BLaER1 treated with 17β-estradiol and CSF1 and Interleukin-3, amounts not matched to agents 10 nM and 100 nM (cell line): Measurements from ENCODE around the gene RIPK3.

Experiments used
- H3K27ac ChIP-seq, 11 experiments: shearing (Covaris generic); formaldehyde crosslinking; 2 replicates each; pipeline ENCODE4 v1.8.1; 2022
- H3K27me3 ChIP-seq, 11 experiments: shearing (Covaris generic); formaldehyde crosslinking; 2 replicates each; pipeline ENCODE4 v1.8.1; 2022
- H3K36me3 ChIP-seq, 11 experiments: shearing (Covaris generic); formaldehyde crosslinking; 2 replicates each; pipeline ENCODE4 v1.8.1; 2022
- H3K4me1 ChIP-seq, 10 experiments: shearing (Covaris generic); formaldehyde crosslinking; 2 replicates each; pipeline ENCODE4 v1.8.1; 2022
- H3K4me2 ChIP-seq, 11 experiments: shearing (Covaris generic); formaldehyde crosslinking; 2 replicates each; pipeline ENCODE4 v1.8.1; 2022
- H3K4me3 ChIP-seq, 10 experiments: shearing (Covaris generic); formaldehyde crosslinking; 2 replicates each; pipeline ENCODE4 v1.8.1; 2022
- H3K9ac ChIP-seq, 11 experiments: shearing (Covaris generic); formaldehyde crosslinking; 2 replicates each; pipeline ENCODE4 v1.8.1; 2022
- H3K9me3 ChIP-seq, 11 experiments: shearing (Covaris generic); formaldehyde crosslinking; replicated peaks in 1 of 11; 2 replicates each; pipeline ENCODE4 v1.8.1; 2022
- H4K20me1 ChIP-seq, 11 experiments: shearing (Covaris generic); formaldehyde crosslinking; 2 replicates each; pipeline ENCODE4 v1.8.1; 2022
- Cebpa-rat ChIP-seq, 11 experiments: shearing (Covaris generic); IDR thresholded peaks; 2 replicates each; pipeline ENCODE4 v1.8.1; 2022

Gene RIPK3

GRCh38 chr14:24381363-24382063 is 41.7 kb upstream of the RIPK3 start:
- no peak for TF ChIP-seq Cebpa-rat (IDR thresholded peaks at IDR 0.05)
- peaks cover 0 to 21% (median 16%) of the 10 kb centered on the region in 11 experiments; a peak in 6 of 22 replicates for H3K36me3 ChIP-seq

GRCh38 chr14:24379907-24380730 is 40.3 kb upstream of the RIPK3 start:
- no peak overlapping the region for H3K4me3 ChIP-seq
- no peaks in the 10 kb centered on the region for H3K27me3 ChIP-seq
- H3K4me1 ChIP-seq, result peaks cover 10 to 33% (median 27%) of the 10 kb centered on the region in 10 experiments; a peak in 19 of 20 replicates
- H3K27ac ChIP-seq, result no peak overlapping the region
- H3K4me2 ChIP-seq, result no peak overlapping the region
- H3K9me3 ChIP-seq, result no peaks in the 10 kb centered on the region
- peaks cover 0 to 35% (median 29%) of the 10 kb centered on the region in 11 experiments; a peak in 10 of 22 replicates for H3K36me3 ChIP-seq
- no peaks in the 10 kb centered on the region; a peak in 1 of 22 replicates for H4K20me1 ChIP-seq
- no peak for TF ChIP-seq Cebpa-rat (IDR thresholded peaks at IDR 0.05)
- no peak overlapping the region for H3K9ac ChIP-seq

More at GRCh38 chr14:24381363-24382063, 41.7 kb upstream of the RIPK3 start:
- Histone ChIP-seq H3K27me3 (no peaks in the 10 kb centered on the region), H3K9ac (no peak overlapping the region), H3K4me3 (no peak overlapping the region), H4K20me1 (no peaks in the 10 kb centered on the region), H3K4me2 (no peak overlapping the region), H3K27ac (no peak overlapping the region), H3K9me3 (no peaks in the 10 kb centered on the region), H3K4me1 (peaks cover 2 to 20% (median 13%) of the 10 kb centered on the region in 10 experiments; a peak in 19 of 20 replicates)

- H3K4me3 ChIP-seq, result no peak overlapping the region
- H3K27ac ChIP-seq, result no peak overlapping the region
- peaks cover 10 to 38% (median 32%) of the 10 kb centered on the region in 10 experiments; a peak in 19 of 20 replicates for H3K4me1 ChIP-seq
- no peak overlapping the region for H3K4me2 ChIP-seq
- H3K9me3 ChIP-seq, result no peaks in the 10 kb centered on the region
- H3K9ac ChIP-seq, result no peak overlapping the region
- no peak for TF ChIP-seq Cebpa-rat (IDR thresholded peaks at IDR 0.05)
- no peaks in the 10 kb centered on the region; a peak in 1 of 22 replicates for H4K20me1 ChIP-seq
- H3K36me3 ChIP-seq, result peaks cover 0 to 43% (median 37%) of the 10 kb centered on the region in 11 experiments; a peak in 11 of 22 replicates
- no peaks in the 10 kb centered on the region for H3K27me3 ChIP-seq
These were observed 39.5 kb upstream of the RIPK3 start for GRCh38 chr14:24378981-24379906.

DNA sequence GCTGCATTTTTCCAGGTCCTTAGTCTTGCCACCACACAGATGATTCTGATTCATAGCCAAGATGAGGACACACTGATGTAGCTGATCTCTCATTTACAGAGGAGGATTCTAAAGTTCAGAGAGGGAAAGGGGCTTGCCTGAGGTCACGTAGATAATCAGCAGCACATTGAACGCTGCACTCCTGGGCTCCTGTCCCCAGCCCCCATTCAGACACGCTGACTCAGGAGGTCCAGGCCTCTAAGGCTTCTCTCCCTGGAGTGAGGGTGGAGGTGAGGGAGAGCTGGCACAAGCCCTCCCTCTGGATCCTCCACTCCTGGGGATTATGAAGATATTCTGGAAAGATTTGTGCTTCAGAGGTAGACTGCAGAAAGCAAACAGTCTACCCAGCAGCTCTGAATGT is 38.5 kb upstream of the RIPK3 start:
- Histone ChIP-seq H3K9ac (no peak overlapping the region), H4K20me1 (no peaks in the 10 kb centered on the region; a peak in 1 of 22 replicates), H3K9me3 (no peaks in the 10 kb centered on the region), H3K4me2 (no peak overlapping the region), H3K4me1 (peaks cover 10 to 42% (median 32%) of the 10 kb centered on the region in 10 experiments; a peak in 19 of 20 replicates), H3K36me3 (peaks cover 0 to 53% (median 47%) of the 10 kb centered on the region in 11 experiments; a peak in 18 of 22 replicates), H3K4me3 (no peak overlapping the region), H3K27me3 (no peaks in the 10 kb centered on the region), H3K27ac (0 out of 22 replicates have a peak overlapping the region, but pooled peaks of 1 of the 11 experiments have one; percentile 7)
- TF ChIP-seq Cebpa-rat (IDR thresholded peaks at IDR 0.05), result no peak

DNA sequence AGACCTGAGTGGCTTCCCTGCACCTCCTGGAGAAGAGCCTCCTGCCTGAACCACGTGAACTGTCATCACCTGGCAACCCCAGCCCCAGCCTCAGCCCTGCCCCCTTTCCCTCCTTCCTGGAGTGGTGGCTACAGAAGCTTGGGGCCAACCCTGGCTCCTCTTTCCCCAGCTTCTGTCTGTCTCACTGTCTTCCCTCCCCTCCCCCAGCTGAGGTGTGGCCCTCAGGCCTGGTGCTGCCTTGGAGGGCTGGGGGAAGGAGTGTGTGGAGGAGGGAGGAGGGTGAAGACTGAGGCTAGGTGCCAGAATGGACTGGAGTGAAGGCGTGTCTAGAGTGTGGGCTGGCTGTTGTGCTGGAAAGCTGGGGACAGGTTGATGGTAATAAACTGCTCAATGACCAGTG is 37.9 kb upstream of the RIPK3 start:
- TF ChIP-seq Cebpa-rat (IDR thresholded peaks at IDR 0.05), result no peak
- peak overlapping the region in 1 of 11 experiments; percentile 7; a peak in 1 of 22 replicates for H3K27ac ChIP-seq
- H3K4me3 ChIP-seq, result no peak overlapping the region
- peaks cover 10 to 42% (median 32%) of the 10 kb centered on the region in 10 experiments; a peak in 19 of 20 replicates for H3K4me1 ChIP-seq
- no peaks in the 10 kb centered on the region for H3K27me3 ChIP-seq
- peaks cover 0 to 59% (median 53%) of the 10 kb centered on the region in 11 experiments; a peak in 20 of 22 replicates for H3K36me3 ChIP-seq
- H4K20me1 ChIP-seq, result no peaks in the 10 kb centered on the region; a peak in 1 of 22 replicates
- H3K4me2 ChIP-seq, result peak overlapping the region in 8 of 11 experiments; percentile 51 to 84 (median 78); a peak in 13 of 22 replicates
- H3K9ac ChIP-seq, result no peak overlapping the region
- H3K9me3 ChIP-seq, result no peaks in the 10 kb centered on the region

- TF ChIP-seq Cebpa-rat (IDR thresholded peaks at IDR 0.05), result no peak
- Histone ChIP-seq H3K27me3 (no peaks in the 10 kb centered on the region), H3K27ac (no peak overlapping the region; a peak in 1 of 22 replicates), H3K4me1 (peaks cover 10 to 42% (median 32%) of the 10 kb centered on the region in 10 experiments; a peak in 19 of 20 replicates), H4K20me1 (no peaks in the 10 kb centered on the region; a peak in 1 of 22 replicates), H3K4me3 (no peak overlapping the region), H3K36me3 (peaks cover 0 to 65% (median 59%) of the 10 kb centered on the region in 11 experiments; a peak in 20 of 22 replicates), H3K4me2 (peak overlapping the region in 9 of 11 experiments; percentile 51 to 84 (median 77); a peak in 17 of 22 replicates), H3K9me3 (no peaks in the 10 kb centered on the region), H3K9ac (no peak overlapping the region)
These were observed 37.3 kb upstream of the RIPK3 start for GRCh38 chr14:24377126-24377525.

- Histone ChIP-seq H3K4me3 (0 out of 20 replicates have a peak overlapping the region, but pooled peaks of 1 of the 10 experiments have one; percentile 36), H3K36me3 (peaks cover 0 to 70% (median 64%) of the 10 kb centered on the region in 11 experiments; a peak in 20 of 22 replicates), H4K20me1 (no peaks in the 10 kb centered on the region; a peak in 1 of 22 replicates), H3K27me3 (no peaks in the 10 kb centered on the region), H3K9ac (peak overlapping the region in 2 of 11 experiments; percentile 6 to 38; a peak in 1 of 22 replicates), H3K9me3 (no peaks in the 10 kb centered on the region), H3K27ac (no peak overlapping the region; a peak in 1 of 22 replicates), H3K4me1 (peaks cover 10 to 42% (median 34%) of the 10 kb centered on the region in 10 experiments; a peak in 19 of 20 replicates), H3K4me2 (peak overlapping the region; percentile 5 to 84 (median 71); a peak in 19 of 22 replicates)
- no peak for TF ChIP-seq Cebpa-rat (IDR thresholded peaks at IDR 0.05)
These were observed 36.8 kb upstream of the RIPK3 start for GRCh38 chr14:24376448-24377070.
